Midbrain (tissue), 1 donor: ENCODE results near the gene CHST5.

Experiments used
- DNase-seq: peaks from one replicate; lab custom pipeline; 2025; lab: John Stamatoyannopoulos, UW

CHST5 gene

GRCh38 chr16:75506107-75506506 lies 29.8 kb downstream of the CHST5 start:
- no peak for DNase-seq

DNA sequence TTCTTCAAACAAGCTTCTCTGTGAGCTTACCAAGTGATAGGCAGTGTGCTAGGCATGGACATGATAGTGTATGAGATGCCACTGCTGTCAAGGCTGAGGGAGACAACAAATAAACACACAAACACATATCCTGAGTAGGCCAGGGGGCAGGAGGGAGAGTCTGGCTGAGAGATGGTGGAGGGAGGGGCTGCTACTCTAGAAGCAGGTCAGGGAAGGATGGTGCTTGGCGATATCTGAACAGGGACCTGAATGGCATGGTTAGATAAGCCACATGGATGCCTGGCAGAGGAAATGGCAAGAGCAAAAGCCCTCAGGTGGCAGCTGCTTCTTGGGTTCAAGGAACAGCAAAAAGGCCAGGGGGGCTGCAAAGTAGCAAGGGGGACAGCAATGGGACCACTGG lies 32.1 kb downstream of the CHST5 start:
- DNase-seq = no peak

- DNase-seq = no peak
These were observed 32.8 kb downstream of the CHST5 start for GRCh38 chr16:75502916-75503605.

- DNase-seq = peak; percentile 26
These were observed 34.1 kb downstream of the CHST5 start for GRCh38 chr16:75501820-75502219.

GRCh38 chr16:75501359-75501758 lies 34.5 kb downstream of the CHST5 start:
- DNase-seq = no peak

DNA sequence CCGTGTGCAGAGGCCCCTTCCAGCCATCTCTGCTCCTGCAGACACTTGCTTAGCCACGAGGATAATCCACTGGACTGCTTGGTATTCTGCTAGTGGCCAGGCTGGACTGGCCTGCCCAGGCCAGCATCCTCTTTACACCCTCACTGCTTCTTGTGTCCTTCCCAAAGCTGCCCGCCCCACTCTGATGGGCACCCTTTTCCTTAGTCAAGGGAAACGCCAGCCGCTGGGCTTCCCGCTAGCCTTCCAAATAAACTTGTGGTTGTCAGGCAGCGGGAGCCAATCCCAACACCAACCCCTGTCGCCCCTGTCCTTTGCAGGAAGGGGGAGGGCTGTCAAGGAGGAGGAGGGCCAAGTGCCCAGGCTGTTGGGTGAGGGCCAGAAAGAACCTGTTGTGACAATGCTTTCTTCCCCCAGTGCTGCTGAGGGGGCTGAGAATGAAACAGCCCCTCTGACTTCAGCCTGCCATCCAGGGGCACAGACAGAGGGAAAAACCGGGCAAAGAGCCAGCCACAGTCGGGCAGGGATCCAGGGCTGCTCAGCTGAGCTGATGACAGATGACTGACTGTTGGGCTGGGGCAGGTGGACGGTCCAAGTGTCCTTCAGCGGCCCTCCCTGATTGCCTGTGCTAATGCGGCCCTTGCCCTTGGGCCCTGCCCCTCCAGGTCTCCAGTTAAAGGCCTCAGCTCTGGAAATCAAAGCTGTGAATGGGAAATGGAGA lies 37.1 kb downstream of the CHST5 start:
- peak; percentile 86 for DNase-seq

- peak; percentile 33 for DNase-seq
These were observed 38.4 kb downstream of the CHST5 start for GRCh38 chr16:75497558-75497957.

DNA sequence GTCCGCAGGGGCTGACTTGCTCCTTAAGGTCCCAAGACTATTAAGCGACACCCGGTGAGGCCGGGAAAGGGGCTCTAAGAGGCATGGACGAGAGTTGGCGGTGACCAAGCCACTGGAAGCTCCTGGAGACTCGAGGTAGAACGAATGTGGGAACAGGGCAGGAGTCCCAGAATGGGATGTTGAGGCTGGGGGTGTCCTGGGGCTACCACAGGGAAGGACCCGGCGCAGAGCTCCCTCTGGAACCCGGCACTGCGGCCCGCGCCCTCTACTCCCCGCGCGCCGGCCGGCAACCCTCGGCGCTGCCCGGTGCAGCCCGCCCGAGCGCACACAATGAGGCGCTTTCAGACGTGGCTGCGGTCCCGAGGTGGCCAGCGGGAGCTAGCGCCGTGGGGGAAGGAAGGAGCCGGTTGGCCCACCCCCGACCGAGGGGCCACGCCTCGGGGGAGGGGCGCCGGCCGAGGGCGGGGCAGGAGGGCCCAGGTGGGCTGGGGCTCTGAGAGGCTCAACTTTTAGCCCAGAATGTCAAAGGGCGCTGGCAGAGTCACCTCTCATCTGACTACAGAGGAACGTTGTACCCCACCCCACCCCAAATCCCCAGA lies 40.7 kb downstream of the CHST5 start, which contains the start of gene CHST6:
TSS of gene CHST6 (minus strand) at position 366 of the 599 bp plus-strand sequence. CDS start 15,613 bp downstream, outside the sequence.
- peak; percentile 78 for DNase-seq

- no peak for DNase-seq
These were observed 41.2 kb downstream of the CHST5 start for GRCh38 chr16:75494661-75495075.

DNA sequence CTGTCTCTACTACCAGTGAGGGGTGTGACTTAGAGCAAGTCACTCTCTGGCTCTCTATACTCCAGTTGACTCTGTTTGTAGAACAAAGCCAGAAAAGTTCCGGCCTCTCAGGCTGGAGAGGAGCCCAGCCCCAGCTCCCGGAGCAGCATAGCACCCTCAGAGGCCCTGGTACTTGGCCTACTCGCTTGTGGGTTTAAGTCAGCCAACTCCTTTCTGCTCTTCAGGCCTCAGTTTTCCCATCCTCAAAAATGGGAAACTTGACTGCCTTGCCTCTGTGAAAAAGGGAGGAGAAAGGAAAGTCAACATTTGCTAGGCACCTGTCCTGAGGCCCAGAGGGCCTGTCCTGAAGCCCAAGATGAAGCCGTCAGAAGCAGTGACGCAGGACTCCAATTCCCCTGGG lies 41.7 kb downstream of the CHST5 start:
- DNase-seq = peak; percentile 33

GRCh38 chr16:75491876-75492275 lies 44.0 kb downstream of the CHST5 start:
- peak; percentile 75 for DNase-seq

DNA sequence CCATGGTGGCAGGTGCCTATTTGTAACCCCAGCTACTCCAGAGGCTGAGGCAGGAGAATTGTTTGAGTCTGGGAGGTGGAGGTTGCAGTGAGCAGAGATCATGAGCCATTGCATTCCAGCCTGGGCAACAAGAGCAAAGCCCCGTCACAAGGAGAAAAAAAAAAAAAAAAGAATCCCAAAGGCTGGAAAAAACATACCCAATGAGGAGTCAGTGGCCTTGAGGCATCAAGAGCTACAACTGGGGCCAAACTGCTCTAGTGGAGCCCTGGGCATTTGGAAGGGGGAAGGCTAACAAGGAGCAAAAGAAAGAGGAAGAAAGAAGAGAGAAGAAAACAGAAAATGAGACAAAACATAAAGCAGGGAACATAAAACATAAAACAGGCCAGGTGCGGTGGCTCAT lies 47.6 kb downstream of the CHST5 start:
- no peak for DNase-seq

- DNase-seq = no peak
These were observed 49.1 kb downstream of the CHST5 start for GRCh38 chr16:75486676-75487313.

DNA sequence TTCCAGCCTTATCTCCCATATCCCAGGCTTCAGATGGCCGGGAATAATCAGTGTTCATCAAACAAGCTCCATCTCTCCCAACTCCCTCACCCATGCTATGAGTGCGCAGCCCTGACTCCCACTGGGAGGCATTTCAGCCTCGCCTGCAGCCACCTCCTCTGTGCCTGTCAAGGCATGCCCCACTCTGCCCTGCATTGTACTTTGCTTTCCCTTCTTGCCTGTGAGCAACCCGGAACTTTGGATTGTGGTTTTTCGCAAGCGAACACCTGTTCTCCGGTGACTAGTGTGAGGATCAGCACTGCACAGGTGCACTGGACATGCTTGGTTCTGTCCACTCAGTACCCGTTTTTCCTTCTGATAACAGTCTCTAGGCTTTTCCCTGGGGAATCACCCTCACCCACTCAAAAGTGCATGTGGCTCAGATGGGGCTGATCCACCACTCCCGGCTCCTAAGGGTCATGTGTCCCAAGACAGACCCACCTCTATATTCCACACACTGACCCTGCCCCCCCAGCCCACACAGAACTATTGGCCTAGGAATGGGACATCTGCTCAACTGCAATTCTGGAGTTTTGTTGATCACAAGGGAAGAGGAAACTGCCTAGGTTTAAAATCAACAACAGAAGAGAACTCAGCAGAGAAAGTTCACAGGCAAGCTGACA lies 49.8 kb downstream of the CHST5 start:
- no peak for DNase-seq

GRCh38 chr16:75485230-75486013 lies 50.5 kb downstream of the CHST5 start:
- no peak for DNase-seq

DNA sequence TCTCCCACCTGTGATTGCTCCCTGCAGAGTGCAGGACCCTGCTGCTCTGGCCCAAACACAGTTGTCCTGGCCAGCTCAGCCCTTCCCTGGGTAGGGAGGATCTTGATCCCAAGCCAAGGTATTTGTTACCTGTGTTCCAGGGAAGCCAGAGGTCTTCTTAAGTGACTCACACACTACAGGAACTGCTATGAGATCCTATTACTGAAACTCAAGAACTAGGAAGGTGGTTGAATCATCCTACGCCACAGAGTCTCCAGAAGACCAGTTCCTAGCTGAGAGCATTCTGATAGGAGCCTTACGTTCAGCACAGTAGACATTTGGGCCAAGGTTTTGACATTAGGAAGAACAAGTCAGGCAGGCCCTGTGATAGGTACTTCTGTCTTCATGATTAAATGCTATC lies 52.7 kb downstream of the CHST5 start:
- no peak for DNase-seq

DNA sequence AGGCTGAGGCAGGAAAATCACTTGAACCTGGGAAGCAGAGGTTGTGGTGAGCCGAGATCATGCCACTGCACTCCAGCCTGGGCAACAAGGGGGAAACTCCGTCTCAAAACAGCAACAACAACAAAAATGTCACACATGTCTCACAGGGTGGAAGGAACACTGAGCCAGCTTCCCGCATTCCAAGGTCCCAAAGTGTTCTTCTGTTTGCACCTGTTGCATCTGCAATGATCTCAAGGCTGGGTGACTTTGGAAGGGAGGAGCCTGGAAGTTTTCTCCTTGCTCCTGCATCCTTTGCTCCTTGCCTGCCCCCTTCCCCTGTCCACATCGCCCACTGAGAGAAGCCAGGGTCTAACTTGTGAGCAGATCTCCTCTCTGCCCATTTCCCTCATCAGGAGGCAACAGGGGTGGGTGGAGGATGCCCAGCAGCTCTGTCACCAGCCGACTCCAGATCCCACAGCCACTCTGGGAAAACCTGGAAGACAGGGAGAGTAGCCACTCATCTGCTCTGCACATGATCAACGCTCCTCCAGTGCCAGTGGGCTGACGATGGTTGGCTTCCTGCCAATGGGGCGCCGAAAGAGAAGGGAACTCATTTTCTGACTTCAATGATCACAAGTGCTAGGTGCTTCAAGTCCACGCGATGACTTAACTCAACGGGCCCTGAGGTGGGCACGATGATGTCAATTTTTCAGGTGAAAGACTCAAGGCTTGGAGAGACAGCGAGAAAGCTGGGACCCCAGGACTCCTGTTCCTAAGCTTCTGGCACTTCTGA lies 53.3 kb downstream of the CHST5 start:
- no peak for DNase-seq

DNA sequence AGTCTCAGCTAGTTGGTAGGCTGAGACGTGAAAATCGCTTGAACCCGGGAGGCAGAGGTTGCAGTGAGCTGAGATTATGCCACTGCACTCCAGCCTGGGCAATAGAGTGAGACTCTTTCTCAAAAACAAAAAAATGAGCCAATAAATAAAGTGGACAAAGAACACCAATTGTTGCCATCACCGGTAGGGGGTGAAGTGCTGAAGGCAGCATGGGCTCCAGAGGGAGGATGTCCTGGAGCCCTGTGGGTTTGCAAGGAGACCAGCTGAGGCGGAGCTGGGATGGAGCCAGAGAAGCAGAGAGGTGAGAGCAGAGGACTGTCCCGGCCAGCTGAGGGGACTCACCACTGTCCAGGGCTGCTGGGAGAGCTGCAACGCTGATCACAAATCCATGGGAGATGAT lies 54.4 kb downstream of the CHST5 start:
- DNase-seq = no peak

GRCh38 chr16:75479421-75479990 lies 56.4 kb downstream of the CHST5 start:
- no peak for DNase-seq
